GM06990 (cell line): ENCODE results near the gene PALLD.

Source experiments
- DNase-seq: peaks from one replicate; pipeline ENCODE4 v3.0.0-alpha.2; 2011; ENCODE audit not compliant: insufficient read length; ENCODE audit errors: extremely low read depth
- H3K27me3 ChIP-seq: replicated peaks from 2 replicates; pipeline ENCODE4 v1.6.0; 2011; ENCODE audit warnings: low read length; ENCODE audit not compliant: control insufficient read depth, insufficient read depth
- H3K36me3 ChIP-seq: 2 replicates; pipeline ENCODE4 v1.5.1; 2011; ENCODE audit warnings: low read length; ENCODE audit not compliant: control insufficient read depth, insufficient read depth
- H3K4me3 ChIP-seq: replicated peaks from 2 replicates; pipeline ENCODE4 v1.5.1; 2011; ENCODE audit warnings: low read depth, mild to moderate bottlenecking, control low read depth, low read length
- TF ChIP-seq, protein P1 (sequence below): IDR thresholded peaks from 2 replicates; pipeline ENCODE4 v1.5.1; 2011; ENCODE audit warnings: low read length, control low read depth, mild to moderate bottlenecking, inconsistent platforms; ENCODE audit not compliant: insufficient read depth, poor library complexity, severe bottlenecking

Gene PALLD

DNA sequence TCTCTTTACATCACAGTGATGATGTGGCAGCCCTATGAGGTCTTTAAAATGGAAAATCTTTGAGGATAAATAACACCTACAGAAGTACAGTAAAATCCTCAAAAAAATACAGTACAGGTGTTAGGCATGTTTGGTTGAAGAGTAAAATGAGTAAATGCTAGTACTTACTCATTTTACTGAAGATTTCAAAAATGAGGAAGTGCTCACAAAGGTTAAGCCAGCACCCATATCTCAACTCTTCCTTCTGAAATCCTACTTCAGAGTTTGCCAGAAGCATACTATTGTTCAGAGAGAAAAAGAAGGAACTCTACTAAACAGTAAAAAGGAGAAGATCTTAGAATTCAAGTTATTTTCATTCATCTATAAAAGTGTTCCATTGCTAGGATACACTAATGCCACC, 382.3 kb downstream of the PALLD start:
- TF ChIP-seq, protein P1, sequence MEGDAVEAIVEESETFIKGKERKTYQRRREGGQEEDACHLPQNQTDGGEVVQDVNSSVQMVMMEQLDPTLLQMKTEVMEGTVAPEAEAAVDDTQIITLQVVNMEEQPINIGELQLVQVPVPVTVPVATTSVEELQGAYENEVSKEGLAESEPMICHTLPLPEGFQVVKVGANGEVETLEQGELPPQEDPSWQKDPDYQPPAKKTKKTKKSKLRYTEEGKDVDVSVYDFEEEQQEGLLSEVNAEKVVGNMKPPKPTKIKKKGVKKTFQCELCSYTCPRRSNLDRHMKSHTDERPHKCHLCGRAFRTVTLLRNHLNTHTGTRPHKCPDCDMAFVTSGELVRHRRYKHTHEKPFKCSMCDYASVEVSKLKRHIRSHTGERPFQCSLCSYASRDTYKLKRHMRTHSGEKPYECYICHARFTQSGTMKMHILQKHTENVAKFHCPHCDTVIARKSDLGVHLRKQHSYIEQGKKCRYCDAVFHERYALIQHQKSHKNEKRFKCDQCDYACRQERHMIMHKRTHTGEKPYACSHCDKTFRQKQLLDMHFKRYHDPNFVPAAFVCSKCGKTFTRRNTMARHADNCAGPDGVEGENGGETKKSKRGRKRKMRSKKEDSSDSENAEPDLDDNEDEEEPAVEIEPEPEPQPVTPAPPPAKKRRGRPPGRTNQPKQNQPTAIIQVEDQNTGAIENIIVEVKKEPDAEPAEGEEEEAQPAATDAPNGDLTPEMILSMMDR: no peak
- Histone ChIP-seq H3K27me3 (peaks cover 2% of the 10 kb centered on the region), H3K36me3 (no peaks in the 10 kb centered on the region), H3K4me3 (no peak overlapping the region)
- no peak for DNase-seq

DNA sequence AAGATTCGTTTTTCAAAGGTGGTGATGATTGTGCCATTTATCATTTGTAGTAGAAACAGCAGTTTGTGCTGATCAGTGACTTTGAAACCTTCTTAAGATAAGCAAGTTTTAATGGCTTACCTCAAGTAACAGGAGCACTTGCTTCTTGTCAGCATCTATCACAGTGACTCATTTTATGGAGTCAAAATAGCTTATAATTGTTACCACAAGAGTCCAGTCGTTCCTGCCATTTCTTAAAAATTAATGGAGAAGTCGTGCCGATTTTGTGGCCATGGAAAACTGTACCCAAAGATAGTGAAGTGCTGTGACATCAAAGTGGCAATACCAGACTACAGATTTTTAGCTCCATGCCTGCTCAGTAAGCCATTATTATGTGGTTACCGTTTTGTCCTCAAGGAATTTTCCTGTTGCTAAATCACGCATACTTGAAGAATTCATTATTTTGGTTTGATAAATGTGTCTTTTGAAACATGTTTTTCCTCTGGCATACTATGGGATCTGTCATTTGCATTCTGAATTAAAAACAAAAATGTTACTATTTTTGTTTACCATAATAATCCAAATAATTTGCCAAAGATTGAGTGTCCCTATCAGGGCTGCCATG, 383.3 kb downstream of the PALLD start:
- H3K36me3 ChIP-seq: no peaks in the 10 kb centered on the region
- TF ChIP-seq, protein P1: no peak
- H3K27me3 ChIP-seq: peaks cover 2% of the 10 kb centered on the region
- DNase-seq: no peak
- no peak overlapping the region for H3K4me3 ChIP-seq

DNA sequence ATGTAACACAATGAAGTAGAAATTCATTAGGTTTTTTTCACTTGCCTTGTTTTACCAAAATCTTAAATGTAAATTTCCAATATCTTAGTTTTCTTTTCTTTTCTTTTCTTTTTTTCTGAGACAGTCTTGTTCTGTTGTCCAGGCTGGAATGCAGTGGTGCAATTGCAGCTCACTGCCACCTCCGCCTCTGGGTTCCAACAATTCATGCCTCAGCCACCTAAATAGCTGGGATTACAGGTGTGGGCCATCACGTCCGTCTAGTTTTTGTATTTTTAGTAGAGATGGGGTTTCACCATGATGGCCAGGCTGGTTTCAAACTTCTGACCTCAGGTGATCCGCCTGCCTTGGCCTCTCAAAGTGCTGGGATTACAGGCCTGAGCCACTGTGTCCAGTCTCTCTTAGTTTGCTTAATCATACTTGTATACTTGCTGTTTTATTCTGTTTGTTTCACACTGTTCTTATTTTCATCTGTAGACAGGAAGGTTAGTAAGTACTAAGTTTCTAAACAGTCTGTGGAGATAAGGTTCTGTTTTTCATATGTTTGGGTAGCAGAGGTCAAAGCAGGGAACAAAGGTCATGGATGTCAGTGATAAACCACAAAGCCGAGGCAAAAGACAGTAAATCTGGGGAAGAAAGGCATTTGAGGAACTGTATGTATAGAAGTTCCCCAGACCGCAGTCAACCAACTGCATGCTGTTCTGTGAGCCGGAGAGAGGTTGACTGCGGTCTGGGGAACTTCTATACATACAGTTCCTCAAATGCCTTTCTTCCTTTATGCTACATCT, 384.2 kb downstream of the PALLD start:
- TF ChIP-seq, protein P1: no peak

DNA sequence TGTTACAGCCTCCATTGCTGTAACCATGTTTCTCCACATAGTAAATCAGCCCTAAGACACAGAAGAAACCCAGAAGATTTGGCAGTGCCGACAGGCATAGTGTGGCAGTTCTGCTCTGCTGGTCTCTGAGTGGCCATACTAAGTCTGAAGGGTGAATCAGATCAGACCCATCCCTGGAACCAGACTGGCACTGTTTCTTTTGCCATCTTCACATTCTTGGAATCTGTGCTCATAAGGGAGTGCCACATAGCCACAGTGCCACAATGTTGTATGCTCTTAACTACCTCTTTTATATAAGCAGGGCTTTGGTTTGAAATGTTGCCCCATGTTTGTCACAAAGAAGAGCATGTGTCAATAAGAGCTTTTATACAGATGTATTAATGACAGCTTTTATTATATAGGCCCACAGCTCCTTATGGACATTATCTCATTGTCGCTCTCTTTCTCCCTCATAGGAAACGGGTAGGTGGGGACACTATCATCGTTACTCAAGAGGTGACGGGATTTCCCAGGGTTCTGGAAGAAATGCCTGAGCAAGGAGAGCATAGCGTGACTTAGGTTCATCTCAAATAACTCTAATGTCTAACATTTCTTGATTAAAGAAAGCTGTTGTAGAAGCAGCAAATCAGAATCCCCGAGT, 385.0 kb downstream of the PALLD start:
- DNase-seq: no peak
- Histone ChIP-seq H3K4me3 (no peak overlapping the region), H3K36me3 (no peaks in the 10 kb centered on the region), H3K27me3 (peaks cover 2% of the 10 kb centered on the region)
- TF ChIP-seq, protein P1: no peak

More for the DNA sequence above, 384.2 kb downstream of the PALLD start:
- H3K36me3 ChIP-seq: no peaks in the 10 kb centered on the region
- no peak overlapping the region for H3K4me3 ChIP-seq
- peaks cover 2% of the 10 kb centered on the region for H3K27me3 ChIP-seq
- DNase-seq: no peak

DNA sequence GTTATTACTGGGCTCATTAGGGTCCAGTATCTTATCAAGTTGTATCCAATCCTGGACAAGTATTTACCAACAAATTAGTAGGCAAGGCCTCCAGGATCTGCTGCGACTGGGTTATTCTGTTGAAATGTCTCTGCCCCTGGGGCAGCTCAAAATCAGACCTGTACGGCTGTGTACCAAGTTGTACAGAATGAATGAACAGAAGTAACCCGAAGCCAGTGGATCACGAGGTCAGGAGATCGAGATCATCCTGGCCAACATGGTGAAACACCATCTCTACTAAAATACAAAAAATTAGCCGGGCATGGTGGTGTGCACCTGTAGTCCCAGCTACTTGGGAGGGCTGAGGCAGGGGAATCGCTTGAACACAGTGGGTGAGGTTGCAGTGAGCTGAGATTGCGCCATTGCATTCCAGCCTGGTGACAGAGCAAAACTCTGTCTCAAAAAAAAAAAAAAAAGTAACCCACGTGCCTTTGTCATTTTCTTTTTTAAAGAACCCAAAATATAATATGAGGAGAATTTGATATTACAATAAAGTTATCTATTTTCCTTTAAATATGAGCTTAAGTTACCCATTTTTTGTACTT, 385.9 kb downstream of the PALLD start:
- Histone ChIP-seq H3K4me3 (no peak overlapping the region), H3K27me3 (no peaks in the 10 kb centered on the region), H3K36me3 (no peaks in the 10 kb centered on the region)
- TF ChIP-seq, protein P1: no peak
- DNase-seq: no peak
